SK-N-SH treated with all-trans-retinoic acid at 6 μM for 48 hours (cell line): ENCODE data around the gene OFD1.
A peak's percentile ranks its signal among the peaks of the same experiment; 100 is the strongest.

Experiments used
- ATAC-seq: fragments of 200-7000 bp; cut with Tn5 transposase; 3 replicates; pipeline ENCODE4 v1.9.1; 2020; ENCODE audit warnings: mild to moderate bottlenecking, moderate library complexity
- ARNTL ChIP-seq: fragments of 450-650 bp; formaldehyde crosslinking; IDR thresholded peaks from 2 replicates; pipeline ENCODE4 v1.5.0; 2020; ENCODE audit warnings: low read depth, mild to moderate bottlenecking, moderate library complexity, borderline replicate concordance
- CREB5 ChIP-seq: fragments of 250-450 bp; sonication (Bioruptor Pico); IDR thresholded peaks from 2 replicates; pipeline ENCODE4 v1.5.1; 2020; ENCODE audit warnings: low read depth, mild to moderate bottlenecking, moderate library complexity
- CSDC2 ChIP-seq: fragments of 250-450 bp; sonication (Bioruptor Pico); IDR thresholded peaks from 2 replicates; pipeline ENCODE4 v1.5.0; 2020; ENCODE audit warnings: mild to moderate bottlenecking, moderate library complexity
- CSRNP3 ChIP-seq: fragments of 250-450 bp; sonication (Bioruptor Pico); IDR thresholded peaks from 2 replicates; pipeline ENCODE4 v1.5.1; 2021; ENCODE audit warnings: mild to moderate bottlenecking, moderate library complexity
- ESRRG ChIP-seq: fragments of 250-450 bp; sonication (Bioruptor Pico); IDR thresholded peaks from 2 replicates; pipeline ENCODE4 v1.6.1; 2021; ENCODE audit warnings: mild to moderate bottlenecking
- OSR1 ChIP-seq: fragments of 250-450 bp; sonication (Bioruptor Pico); IDR thresholded peaks from 2 replicates; pipeline ENCODE4 v1.8.0; 2022; ENCODE audit warnings: moderate library complexity, mild to moderate bottlenecking, inconsistent platforms
- PATZ1 ChIP-seq: fragments of 250-450 bp; sonication (Bioruptor Pico); IDR thresholded peaks from 2 replicates; pipeline ENCODE4 v1.8.0; 2020; ENCODE audit warnings: mild to moderate bottlenecking, moderate library complexity, borderline replicate concordance
- POU6F1 ChIP-seq: fragments of 250-450 bp; sonication (Bioruptor Pico); IDR thresholded peaks from 2 replicates; pipeline ENCODE4 v1.8.0; 2021; ENCODE audit warnings: low read depth, mild to moderate bottlenecking, moderate library complexity, borderline replicate concordance
- TCF4 ChIP-seq: fragments of 250-450 bp; sonication (Bioruptor Pico); IDR thresholded peaks from 2 replicates; pipeline ENCODE4 v1.8.0; 2021; ENCODE audit warnings: mild to moderate bottlenecking, moderate library complexity, borderline replicate concordance
- TOX ChIP-seq: fragments of 250-450 bp; sonication (Bioruptor Pico); IDR thresholded peaks from 2 replicates; pipeline ENCODE4 v1.8.0; 2021; ENCODE audit warnings: mild to moderate bottlenecking, moderate library complexity, borderline replicate concordance
- TSHZ2 ChIP-seq: fragments of 250-450 bp; sonication (Bioruptor Pico); IDR thresholded peaks from 2 replicates; pipeline ENCODE4 v1.5.0; 2020; ENCODE audit warnings: mild to moderate bottlenecking, moderate library complexity
- ZFP3 ChIP-seq: fragments of 250-450 bp; sonication (Bioruptor Pico); IDR thresholded peaks from 2 replicates; pipeline ENCODE4 v1.5.0; 2020; ENCODE audit warnings: mild to moderate bottlenecking, moderate library complexity
- ZFP30 ChIP-seq: fragments of 450-650 bp; formaldehyde crosslinking; IDR thresholded peaks from 2 replicates; pipeline ENCODE4 v1.5.0; 2022; ENCODE audit warnings: mild to moderate bottlenecking, moderate library complexity
- ZNF565 ChIP-seq: fragments of 450-650 bp; formaldehyde crosslinking; conservative IDR thresholded peaks from 2 replicates; pipeline ENCODE4 v1.5.0; 2020; ENCODE audit warnings: low read depth, mild to moderate bottlenecking, moderate library complexity
- ZNF8 ChIP-seq: fragments of 450-650 bp; formaldehyde crosslinking; IDR thresholded peaks from 2 replicates; pipeline ENCODE4 v1.5.0; 2020; ENCODE audit warnings: mild to moderate bottlenecking, moderate library complexity

OFD1 gene

GRCh38 chrX:13805241-13805640 lies 70.7 kb downstream of the OFD1 start:
- no peak for ATAC-seq
- TF ChIP-seq CREB5 (CRISPR knock-in tag): no peak
- no peak for TF ChIP-seq CSDC2 (CRISPR knock-in tag)
- TF ChIP-seq TCF4 (CRISPR knock-in tag): no peak
- no peak for TF ChIP-seq PATZ1 (CRISPR knock-in tag)
- TF ChIP-seq ZNF8 (CRISPR knock-in tag): no peak

GRCh38 chrX:13808293-13808692 lies 73.7 kb downstream of the OFD1 start:
- no peak for ATAC-seq
- peak; percentile 2; the same call in 1 of the 2 replicates for TF ChIP-seq TCF4 (CRISPR knock-in tag)
- TF ChIP-seq ESRRG: no peak

- TF ChIP-seq ARNTL (CRISPR knock-in tag): no peak
- no peak for TF ChIP-seq CREB5 (CRISPR knock-in tag)
- no peak for TF ChIP-seq ZNF565 (CRISPR knock-in tag)
- no peak for TF ChIP-seq TCF4 (CRISPR knock-in tag)
- no peak for TF ChIP-seq OSR1 (CRISPR knock-in tag)
- no peak for TF ChIP-seq ESRRG
- TF ChIP-seq CSRNP3 (CRISPR knock-in tag): no peak
- TF ChIP-seq CSDC2 (CRISPR knock-in tag): no peak
- TF ChIP-seq TOX (CRISPR knock-in tag): no peak
- no peak for TF ChIP-seq ZNF8 (CRISPR knock-in tag)
- TF ChIP-seq POU6F1: no peak
- TF ChIP-seq ZFP3 (CRISPR knock-in tag): no peak
- ATAC-seq: no peak
These were observed 74.3 kb downstream of the OFD1 start for GRCh38 chrX:13808865-13809264.

GRCh38 chrX:13815664-13816063 lies 81.1 kb downstream of the OFD1 start:
- ATAC-seq: no peak
- TF ChIP-seq CREB5 (CRISPR knock-in tag): no peak
- no peak for TF ChIP-seq TSHZ2 (CRISPR knock-in tag)
- TF ChIP-seq TOX (CRISPR knock-in tag): no peak
- TF ChIP-seq CSDC2 (CRISPR knock-in tag): no peak
- no peak for TF ChIP-seq POU6F1
- no peak for TF ChIP-seq ZFP30 (CRISPR knock-in tag)
- no peak for TF ChIP-seq ZNF8 (CRISPR knock-in tag)
- TF ChIP-seq, all 23 proteins: peak for 0
